Stomach (tissue), 19 donors: ENCODE measurements around the gene ANKRD40CL. TPM values are rescaled to one million over a fixed set of nuclear protein-coding genes. Genes with fewer than 3 reads are reported as not detected.

Experiments
- DNase-seq, 2 donors: peaks; one replicate each; pipeline versions ENCODE4 v3.0.0 to v3.0.0-alpha.2; 2013 to 2019
- H3K27ac ChIP-seq, 5 donors: fragments of 200-600 bp in 4 of 5; sonication (generic) in 4 of 5; one replicate each; pipeline ENCODE4 v1.5.1; 2013 to 2019; ENCODE audit warnings: mild to moderate bottlenecking in 1 of 5, moderate library complexity in 1 of 5
- H3K27me3 ChIP-seq, 3 donors: fragments of 200-600 bp; sonication (generic); one replicate each; pipeline ENCODE4 v1.5.1; 2017 to 2019; ENCODE audit warnings: mixed run types in 1 of 3
- H3K36me3 ChIP-seq, 4 donors: fragments of 200-600 bp; sonication (generic); 1 replicate in 3 of 4; 2 replicates in 1 of 4; pipeline ENCODE4 v1.5.1; 2016 to 2019
- H3K4me1 ChIP-seq, 4 donors: fragments of 200-600 bp; sonication (generic); one replicate each; pipeline ENCODE4 v1.5.1; 2016 to 2019
- H3K4me3 ChIP-seq, 4 donors: fragments of 200-600 bp; sonication (generic) in 3 of 4; one replicate each; pipeline ENCODE4 v1.5.1; 2016 to 2019; ENCODE audit warnings: mild to moderate bottlenecking in 1 of 4
- H3K9me3 ChIP-seq, 4 donors: fragments of 200-600 bp; sonication (generic); one replicate each; pipeline ENCODE4 v1.5.1; 2016 to 2019
- EP300 ChIP-seq: sonication (generic); formaldehyde crosslinking; IDR thresholded peaks from one replicate; pipeline ENCODE4 v1.6.1; 2017; ENCODE audit warnings: antibody characterized with exemption
- POLR2A ChIP-seq, 4 donors: fragments of 450-650 bp; IDR thresholded peaks; one replicate each; pipeline ENCODE4 v1.6.1; 2016; ENCODE audit warnings: antibody characterized with exemption in 4 of 4, control low read depth in 2 of 4, mild to moderate bottlenecking in 1 of 4, moderate library complexity in 1 of 4
- POLR2AphosphoS5 ChIP-seq, 3 donors: sonication (generic); formaldehyde crosslinking; IDR thresholded peaks; one replicate each; pipeline ENCODE4 v1.6.1; 2016; ENCODE audit warnings: antibody characterized with exemption in 3 of 3
- WGBS, 5 donors: extraction: QIAGEN DNeasy Blood & Tissue Kit in 3 of 5; methylation state at CpG; one replicate each; pipeline versions ENCODE4 v1.1.5 to v1.1.7; 2013 to 2018; 5-methylcytosine and 5-hydroxymethylcytosine counted together
- intact Hi-C: fragments of 100-400 bp; cut with DNase I; formaldehyde crosslinking; loops from one replicate; pipeline ENCODE4 v1.15.1; 2023; ENCODE audit warnings: low total_unique reads
- long read RNA-seq, 10 donors: transcript quantifications; one replicate each; lab custom pipeline, GENCODE V29; 2026
- polyA plus RNA-seq, 3 donors: library from polyadenylated mRNA; stranded (reverse); fragments of 200-250 nt; gene quantifications; one replicate each; pipeline ENCODE4 v1.2.3, GENCODE V29; 2013
- total RNA-seq, 5 donors: library from RNA; depleted of rRNA; stranded (reverse); fragments of >200 nt; gene quantifications; one replicate each; pipeline versions ENCODE4 v1.1.0 to v1.2.3, GENCODE V29; 2014 to 2016
- TF ChIP-seq, protein P1 (sequence below), 7 experiments: fragments of 450-650 bp in 4 of 7; fragments of 200-600 bp in 3 of 7; sonication (generic) in 3 of 7; IDR thresholded peaks; one replicate each; pipeline ENCODE4 v1.5.1; 2016 to 2019; ENCODE audit warnings: antibody characterized with exemption in 7 of 7, control low read depth in 2 of 7, mild to moderate bottlenecking in 1 of 7
- donor health status: healthy with polysubstance abuse.
- donor health status: Bipolar disorder and iron deficiency.
- donor health status: healthy.

Gene ANKRD40CL, protein sequence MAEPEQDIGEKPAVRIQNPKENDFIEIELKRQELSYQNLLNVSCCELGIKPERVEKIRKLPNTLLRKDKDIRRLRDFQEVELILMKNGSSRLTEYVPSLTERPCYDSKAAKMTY
- 10 to 100 TPM in 1 of 5 donors, 1 to 10 TPM in 2, not detected in 2; 1.4 to 19.4 (median 2.8) TPM for total RNA-seq
- polyA plus RNA-seq, result 1 to 10 TPM in 1 of 3 donors, under 1 TPM in 1, not detected in 1; 0.40 to 7.0 TPM
- long read RNA-seq, donor 1, result 0 reads
- long read RNA-seq, donor 2, result 0 reads
- long read RNA-seq, donor 3, result 0 reads
- long read RNA-seq, donor 4, result 0 reads
- long read RNA-seq, donor 5, result 0 reads
- long read RNA-seq, donor 6, result 0 reads
- long read RNA-seq, donor 7, partial matches to known transcripts, result 0 of 1 reads
- long read RNA-seq, donor 7, other reads (novel, unspliced or antisense), result 0 of 1 reads
- long read RNA-seq, donor 8, result 0 reads
- long read RNA-seq, donor 9, result 0 reads
- long read RNA-seq, donor 10, partial matches to known transcripts, result 0 of 1 reads
- long read RNA-seq, donor 10, other reads (novel, unspliced or antisense), result 0 of 1 reads

DNA sequence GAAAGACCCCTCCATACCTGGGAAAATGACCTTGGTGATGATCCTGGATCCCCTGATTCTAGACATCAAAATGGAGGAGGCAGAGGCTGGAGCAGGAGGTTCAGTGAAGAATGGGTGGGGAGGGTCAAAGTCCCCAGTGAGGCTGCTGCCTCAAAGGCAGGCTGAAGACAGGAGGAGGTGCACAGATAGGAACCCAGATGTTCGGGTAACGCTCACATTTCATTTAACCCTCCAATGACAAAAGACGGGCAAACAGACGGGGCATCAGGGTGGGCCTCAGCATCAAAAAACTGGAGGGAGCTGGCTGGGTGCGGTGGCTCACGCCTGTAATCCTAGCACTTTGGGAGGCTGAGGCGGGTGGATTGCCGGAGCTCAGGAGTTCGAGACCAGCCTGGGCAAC lies at the start of gene ANKRD40CL:
TSS of gene ANKRD40CL (minus strand) at position 73 of the 400 bp plus-strand sequence. CDS start 605 bp downstream, outside the sequence.
- WGBS, 5 donors, result 74 to 87% (median 83%) methylated on average over 9 of the region's 9 CpGs
- intact Hi-C loops, result no loop called here
- no peaks in the 10 kb centered on the region for H3K27me3 ChIP-seq
- no peak within 1 kb of the TSS for H3K4me3 ChIP-seq
- H3K36me3 ChIP-seq, result no peaks in the 10 kb centered on the region
- TF ChIP-seq POLR2AphosphoS5 (IDR thresholded peaks at IDR 0.05) (no peak), POLR2A (IDR thresholded peaks at IDR 0.05) (no peak), EP300 (no peak)
- TF ChIP-seq, protein P1, sequence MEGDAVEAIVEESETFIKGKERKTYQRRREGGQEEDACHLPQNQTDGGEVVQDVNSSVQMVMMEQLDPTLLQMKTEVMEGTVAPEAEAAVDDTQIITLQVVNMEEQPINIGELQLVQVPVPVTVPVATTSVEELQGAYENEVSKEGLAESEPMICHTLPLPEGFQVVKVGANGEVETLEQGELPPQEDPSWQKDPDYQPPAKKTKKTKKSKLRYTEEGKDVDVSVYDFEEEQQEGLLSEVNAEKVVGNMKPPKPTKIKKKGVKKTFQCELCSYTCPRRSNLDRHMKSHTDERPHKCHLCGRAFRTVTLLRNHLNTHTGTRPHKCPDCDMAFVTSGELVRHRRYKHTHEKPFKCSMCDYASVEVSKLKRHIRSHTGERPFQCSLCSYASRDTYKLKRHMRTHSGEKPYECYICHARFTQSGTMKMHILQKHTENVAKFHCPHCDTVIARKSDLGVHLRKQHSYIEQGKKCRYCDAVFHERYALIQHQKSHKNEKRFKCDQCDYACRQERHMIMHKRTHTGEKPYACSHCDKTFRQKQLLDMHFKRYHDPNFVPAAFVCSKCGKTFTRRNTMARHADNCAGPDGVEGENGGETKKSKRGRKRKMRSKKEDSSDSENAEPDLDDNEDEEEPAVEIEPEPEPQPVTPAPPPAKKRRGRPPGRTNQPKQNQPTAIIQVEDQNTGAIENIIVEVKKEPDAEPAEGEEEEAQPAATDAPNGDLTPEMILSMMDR (IDR thresholded peaks at IDR 0.05), result no peak
- no peaks in the 10 kb centered on the region for H3K9me3 ChIP-seq
- peaks cover 32 to 56% (median 49%) of the 10 kb centered on the region in 4 donors for H3K4me1 ChIP-seq
- H3K27ac ChIP-seq, result peak within 1 kb of the TSS; percentile 31 to 69 (median 67)
- DNase-seq, result no peak

DNA sequence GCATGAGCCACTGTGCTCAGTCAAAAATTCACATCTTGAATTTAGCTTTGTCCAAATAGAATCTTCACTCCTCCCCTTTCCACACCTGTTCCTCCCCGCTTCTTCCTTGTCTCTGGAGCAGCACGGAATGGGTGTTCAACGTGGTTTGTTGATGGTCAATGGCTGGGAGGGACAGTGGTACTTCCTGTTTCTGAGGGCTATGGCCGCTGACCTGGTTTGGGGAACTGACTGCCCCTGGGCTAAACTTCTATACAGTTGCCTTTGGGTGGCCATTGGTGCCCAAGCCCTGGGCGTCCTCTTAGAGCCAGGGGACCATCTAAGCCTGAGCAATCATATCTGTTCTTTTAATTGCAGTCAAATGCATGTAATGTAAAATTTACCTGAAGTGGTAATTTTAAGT lies 49.0 kb upstream of the ANKRD40CL start:
- Histone ChIP-seq H3K4me1 (peaks cover 6 to 11% (median 9%) of the 10 kb centered on the region in 4 donors), H3K27me3 (peaks cover 0 to 13% (median 0%) of the 10 kb centered on the region in 3 donors), H3K36me3 (no peaks in the 10 kb centered on the region), H3K27ac (no peak overlapping the region), H3K4me3 (no peak overlapping the region), H3K9me3 (no peaks in the 10 kb centered on the region)
- DNase-seq, result no peak
- TF ChIP-seq, protein P1 (IDR thresholded peaks at IDR 0.05), result no peak
- TF ChIP-seq EP300 (no peak), POLR2A (IDR thresholded peaks at IDR 0.05) (no peak), POLR2AphosphoS5 (IDR thresholded peaks at IDR 0.05) (no peak)
- WGBS, 5 donors, result 76 to 91% (median 80%) methylated on average over 5 of the region's 5 CpGs
- intact Hi-C loops, result no loop called here

DNA sequence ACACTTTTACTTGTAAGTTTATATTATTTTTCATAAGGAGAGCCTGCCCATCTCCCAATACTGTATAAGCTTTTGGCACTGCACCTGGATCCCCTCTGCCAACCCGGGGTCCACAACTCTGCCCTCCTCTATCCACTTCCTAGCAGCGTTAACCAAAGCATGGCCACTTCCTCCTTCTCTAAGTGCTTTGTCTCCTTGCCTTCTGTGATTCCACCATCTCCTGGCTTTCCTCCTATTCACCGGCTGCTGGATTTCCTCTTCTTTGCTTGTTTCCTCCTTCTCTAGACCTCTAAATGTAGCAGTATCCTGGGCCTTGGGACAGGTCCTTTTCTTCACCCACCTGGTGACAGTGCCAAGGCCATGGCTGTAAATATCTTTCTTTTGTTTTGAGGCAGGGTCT lies 48.1 kb upstream of the ANKRD40CL start:
- 60 to 68% (median 65%) methylated on average over 3 of the region's 3 CpGs for WGBS, 5 donors
- TF ChIP-seq EP300 (no peak), POLR2A (IDR thresholded peaks at IDR 0.05) (no peak), POLR2AphosphoS5 (IDR thresholded peaks at IDR 0.05) (no peak)
- TF ChIP-seq, protein P1 (IDR thresholded peaks at IDR 0.05), result no peak
- Histone ChIP-seq H3K9me3 (no peaks in the 10 kb centered on the region), H3K27ac (no peak overlapping the region), H3K36me3 (no peaks in the 10 kb centered on the region), H3K4me1 (peaks cover 6 to 11% (median 9%) of the 10 kb centered on the region in 4 donors), H3K4me3 (no peak overlapping the region), H3K27me3 (peaks cover 0 to 13% (median 0%) of the 10 kb centered on the region in 3 donors)
- intact Hi-C loops, result no loop called here
- DNase-seq, result no peak

DNA sequence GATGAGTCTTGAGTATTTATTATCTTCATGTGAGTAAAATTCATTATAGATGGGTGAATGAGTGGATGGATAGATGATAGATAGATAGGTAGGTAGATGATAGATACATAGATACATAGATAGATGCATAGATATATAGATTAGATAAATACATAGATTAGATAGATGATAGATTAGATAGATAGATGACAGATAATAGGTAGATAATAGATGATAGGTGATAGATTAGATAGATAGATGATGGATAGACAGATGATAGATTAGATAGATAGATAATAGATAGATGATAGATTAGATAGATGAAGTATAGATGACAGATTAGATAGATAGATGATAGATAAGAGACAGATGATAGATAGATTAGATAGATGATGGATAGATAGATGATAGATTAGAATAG lies 46.3 kb upstream of the ANKRD40CL start:
- Histone ChIP-seq H3K4me3 (no peak overlapping the region), H3K27ac (no peak overlapping the region), H3K36me3 (no peaks in the 10 kb centered on the region), H3K9me3 (no peaks in the 10 kb centered on the region), H3K4me1 (peaks cover 6 to 11% (median 9%) of the 10 kb centered on the region in 4 donors), H3K27me3 (peaks cover 0 to 13% (median 0%) of the 10 kb centered on the region in 3 donors)
- no peak for DNase-seq
- intact Hi-C loops, result no loop called here
- TF ChIP-seq, protein P1 (IDR thresholded peaks at IDR 0.05), result no peak
- TF ChIP-seq POLR2A (IDR thresholded peaks at IDR 0.05), result no peak
- TF ChIP-seq EP300, result no peak
- TF ChIP-seq POLR2AphosphoS5 (IDR thresholded peaks at IDR 0.05), result no peak
